K562 treated with DMSO at 1 percent for 4 hours (cell line): ENCODE measurements around the gene DLEU7. TPM values are rescaled to one million over a fixed set of nuclear protein-coding genes. Genes with fewer than 3 reads are reported as not detected.

Experiments
- total RNA-seq: library from RNA; unstranded; fragments of 300-600 nt; gene quantifications from 2 replicates; pipeline ENCODE4 v1.2.3, GENCODE V29; 2022; ENCODE audit not compliant: insufficient read depth

The DLEU7 gene
- total RNA-seq: not detected in 2 replicates

DNA sequence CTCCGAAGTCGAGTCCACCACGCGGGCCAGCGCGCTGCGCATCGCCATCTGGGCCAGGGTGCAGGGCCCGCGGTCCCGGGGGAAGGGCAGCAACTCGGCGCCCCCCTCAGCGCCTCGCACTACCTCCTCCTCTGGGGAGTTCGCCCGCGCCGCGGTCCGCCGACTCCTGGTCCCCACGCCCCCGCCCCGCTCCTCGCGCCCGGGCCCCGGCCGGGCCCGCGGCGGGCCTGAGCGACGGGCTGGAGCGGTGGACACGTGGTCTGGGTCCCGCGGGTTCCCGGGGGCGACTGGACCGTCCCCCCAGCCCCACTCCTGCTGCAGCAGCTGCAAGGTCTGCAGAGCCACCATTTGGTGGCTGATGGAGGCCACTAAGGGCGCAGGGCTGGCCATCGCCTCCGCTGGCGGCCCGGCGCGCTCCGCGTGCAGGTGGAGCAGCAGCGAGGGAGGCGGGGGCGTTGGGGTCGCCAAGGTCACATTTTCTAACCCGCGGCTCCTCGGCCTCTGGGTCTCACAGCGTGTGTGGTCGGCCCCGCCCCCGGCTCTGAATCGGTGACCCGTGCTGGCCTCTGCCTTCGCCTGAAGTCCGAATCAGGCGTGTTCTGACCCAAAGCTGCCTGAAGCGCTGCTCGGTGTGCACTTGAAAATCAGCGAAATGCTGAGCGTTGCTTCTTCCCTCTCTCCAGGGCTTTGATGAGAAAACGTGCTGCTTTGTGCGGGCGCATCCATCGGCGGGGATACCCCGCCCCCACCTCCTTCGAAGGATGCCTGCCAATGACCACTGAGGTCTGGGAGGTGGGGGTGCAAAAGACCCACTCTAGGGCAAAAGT is at the start of gene DLEU7:
TSS of gene DLEU7 (minus strand) at position 436 of the 827 bp plus-strand sequence. CDS start at position 390, 46 bp downstream.

Other genes with a start within 250 kb of the DLEU7 start
- 25.6 and 53.1 TPM in 2 replicates for gene RNASEH2B, start 66.1 kb upstream of the DLEU7 start, total RNA-seq